Measurements from ENCODE around the gene WIPF2.

- TF ChIP-seq EZH2 (IDR thresholded peaks at IDR 0.05) (no peak), FOXP2 (optimal IDR thresholded peaks at IDR 0.05; ENCODE audit: control extremely low read depth, extremely low read length, insufficient read depth) (no peak), POLR2AphosphoS5 (IDR thresholded peaks at IDR 0.05; ENCODE audit: borderline replicate concordance, low read depth, low read length) (no peak)
These were observed 29.4 kb downstream of the WIPF2 start for GRCh38 chr17:40248507-40248906.
